HG03039 (cell line): ENCODE data around the gene ZEB2.

Experiments
- ATAC-seq: cut with Tn5 transposase; IDR thresholded peaks from one replicate; pipeline ENCODE4 v1.9.1; 2021; ENCODE audit warnings: mild to moderate bottlenecking, moderate library complexity; ENCODE audit not compliant: unreplicated experiment

ZEB2 gene

GRCh38 chr2:144529841-144530240 is 9.9 kb upstream of the ZEB2 start:
- ATAC-seq = no peak

GRCh38 chr2:144528108-144528507 is 8.2 kb upstream of the ZEB2 start:
- no peak for ATAC-seq

- no peak for ATAC-seq
Measured at GRCh38 chr2:144526831-144527230, 6.9 kb upstream of the ZEB2 start.

DNA sequence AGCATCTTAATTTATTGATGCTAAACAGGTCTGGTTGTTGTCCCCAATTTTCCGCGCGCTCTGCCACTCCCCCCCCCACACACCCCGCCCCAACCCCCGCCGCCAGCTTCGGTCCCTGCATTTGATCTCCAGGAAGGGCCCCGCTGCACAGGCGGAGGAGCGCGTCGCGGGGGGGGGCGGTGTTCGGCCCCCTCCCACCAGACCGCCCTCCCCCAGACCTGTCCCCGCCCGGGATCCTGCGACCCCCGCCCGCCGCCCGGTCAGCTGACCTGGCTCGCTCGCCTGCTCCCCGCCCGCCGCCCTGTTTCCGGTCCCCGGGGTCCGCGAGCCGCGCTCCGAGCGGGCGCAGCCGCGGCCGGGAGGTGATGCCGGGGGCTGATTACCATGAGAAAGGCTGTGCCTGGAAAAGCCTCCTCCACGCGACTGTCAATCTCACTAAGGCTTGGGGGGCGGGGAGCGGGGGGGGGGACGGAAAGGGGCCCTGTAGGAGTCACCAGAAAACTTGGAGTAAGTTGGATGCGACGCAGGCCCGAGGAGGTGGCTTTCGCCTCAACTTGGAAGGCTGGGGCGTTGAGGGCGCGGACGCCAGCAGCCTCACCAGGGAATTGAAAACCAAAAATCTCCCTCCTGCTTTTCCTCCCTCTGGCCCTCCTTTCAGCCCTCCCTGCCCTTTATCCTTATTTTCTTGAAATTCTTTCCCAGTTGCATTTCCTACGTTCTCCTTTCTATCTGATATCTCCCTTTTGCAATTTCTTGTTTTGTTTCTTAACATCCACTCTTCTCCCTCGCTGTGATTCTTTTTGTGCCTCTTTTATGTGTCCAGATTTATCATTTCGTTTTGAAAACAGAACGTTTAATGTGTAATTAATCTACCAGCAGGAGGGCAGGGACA is 4.4 kb upstream of the ZEB2 start:
- ATAC-seq = no peak

- no peak for ATAC-seq
Measured at GRCh38 chr2:144523596-144524117, 3.7 kb upstream of the ZEB2 start.

DNA sequence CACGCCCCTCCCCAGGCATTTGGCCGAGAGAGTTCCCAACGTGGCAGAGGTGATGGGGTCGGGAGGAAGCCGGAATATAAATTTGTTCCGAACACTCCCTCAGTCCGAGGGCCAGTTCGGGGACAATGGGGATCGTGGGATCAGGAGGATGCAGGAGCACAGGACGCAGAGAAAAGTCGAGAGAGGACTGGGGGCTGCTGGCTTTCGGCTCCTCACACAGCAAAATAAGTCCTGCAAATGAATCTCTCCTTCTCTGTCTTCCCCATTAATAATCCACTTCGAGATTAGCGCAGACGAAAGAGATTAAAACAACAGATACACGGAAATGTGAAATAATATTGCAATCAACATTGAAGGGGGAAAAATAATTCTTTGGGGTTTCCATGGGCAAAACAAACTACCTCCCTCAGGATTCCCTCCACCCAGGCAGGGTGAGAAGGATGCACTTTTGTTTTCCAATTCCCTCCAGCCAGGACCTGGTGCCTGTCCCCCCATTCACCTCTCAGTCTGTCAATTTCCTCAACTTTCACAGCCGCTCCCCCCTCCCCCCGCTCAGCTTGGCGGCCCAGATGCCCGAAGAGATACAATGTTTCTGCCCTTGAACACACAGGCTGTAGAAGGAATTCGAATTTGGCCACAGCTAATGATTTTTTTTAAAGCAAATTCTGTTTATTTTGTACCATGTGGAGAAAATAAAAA is 3.1 kb upstream of the ZEB2 start:
- ATAC-seq = no peak

- ATAC-seq = no peak
Measured at GRCh38 chr2:144522176-144522896, 2.4 kb upstream of the ZEB2 start.

- no peak for ATAC-seq
Measured at GRCh38 chr2:144521686-144522085, 1.8 kb upstream of the ZEB2 start.

DNA sequence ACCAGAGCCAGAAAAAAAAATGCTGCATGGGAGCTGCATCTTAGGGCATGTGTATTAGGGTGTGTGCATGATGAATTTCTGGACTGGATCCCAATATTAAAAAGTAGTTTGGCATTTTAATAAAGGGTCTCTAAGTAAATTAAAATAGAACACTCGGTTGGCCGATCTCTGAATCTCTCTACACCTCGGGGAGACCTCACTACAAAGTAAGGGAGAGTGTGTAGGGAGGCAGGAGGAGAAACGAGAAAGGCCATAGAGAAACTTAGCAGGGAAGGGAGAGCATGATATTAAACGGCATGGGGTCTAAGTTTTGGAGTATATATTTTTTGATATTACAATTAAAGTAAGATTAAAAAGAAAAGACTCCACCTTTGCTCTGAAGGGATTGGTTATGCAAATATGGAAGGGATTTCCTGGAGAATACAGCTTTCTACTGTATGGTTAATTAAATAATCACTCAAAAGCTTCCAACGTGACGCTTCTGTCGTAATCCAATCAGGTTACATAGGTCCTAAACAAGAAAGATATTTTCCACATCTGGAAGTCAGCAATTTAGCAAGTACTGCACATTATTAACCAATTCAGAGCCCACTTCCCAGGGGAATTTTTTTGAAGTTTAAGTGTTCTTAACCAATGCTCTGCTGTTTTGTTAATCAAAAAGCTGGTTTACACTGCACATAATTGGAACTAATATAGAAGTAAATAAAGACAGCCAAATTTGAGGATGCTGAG is 1.0 kb upstream of the ZEB2 start:
- ATAC-seq = no peak

- ATAC-seq = no peak
Measured at GRCh38 chr2:144519597-144519933, 354 bp downstream of the ZEB2 start.

- no peak for ATAC-seq
Measured at GRCh38 chr2:144518748-144519596, 947 bp downstream of the ZEB2 start.

DNA sequence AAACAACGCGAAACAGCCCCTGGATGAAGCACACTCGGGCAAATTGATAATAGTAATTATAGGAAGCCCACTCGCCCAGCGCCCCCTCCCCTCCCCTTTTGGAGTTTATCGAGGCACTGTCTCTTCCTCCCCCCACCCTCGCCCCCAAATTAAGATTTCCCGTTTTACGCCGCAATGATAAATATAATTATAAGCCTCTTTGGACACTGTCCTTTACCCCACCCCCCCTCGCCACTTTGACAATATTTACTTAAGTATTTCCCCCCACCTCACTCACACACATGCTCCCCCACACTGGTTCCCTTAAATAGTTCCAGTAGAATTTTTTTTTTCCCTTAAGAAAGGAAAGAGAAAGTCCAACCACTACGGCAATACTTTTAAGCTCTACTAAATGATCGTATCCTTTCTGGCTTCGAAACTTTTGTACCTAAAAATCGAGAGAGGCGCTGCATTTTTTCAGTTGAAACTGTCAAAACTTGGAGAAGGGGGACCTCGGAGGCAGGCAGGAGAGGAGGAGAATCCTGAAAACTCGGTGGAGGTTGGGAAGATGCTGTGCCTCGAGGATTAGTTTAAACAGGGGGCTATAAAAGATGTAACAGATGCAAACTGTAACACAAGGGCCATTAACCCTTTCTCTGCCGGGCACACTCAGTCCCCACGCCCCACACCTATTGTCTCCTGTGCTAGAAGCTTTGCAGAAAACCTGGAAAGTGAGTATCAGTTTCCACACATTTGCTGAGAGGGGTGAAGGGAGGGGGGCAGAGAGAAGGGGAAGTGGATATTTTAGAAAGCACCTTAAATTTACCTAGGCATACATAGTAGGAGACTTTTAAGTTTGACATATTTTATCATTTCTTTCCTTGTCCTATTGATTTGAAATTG is 1.8 kb downstream of the ZEB2 start:
- ATAC-seq = no peak

DNA sequence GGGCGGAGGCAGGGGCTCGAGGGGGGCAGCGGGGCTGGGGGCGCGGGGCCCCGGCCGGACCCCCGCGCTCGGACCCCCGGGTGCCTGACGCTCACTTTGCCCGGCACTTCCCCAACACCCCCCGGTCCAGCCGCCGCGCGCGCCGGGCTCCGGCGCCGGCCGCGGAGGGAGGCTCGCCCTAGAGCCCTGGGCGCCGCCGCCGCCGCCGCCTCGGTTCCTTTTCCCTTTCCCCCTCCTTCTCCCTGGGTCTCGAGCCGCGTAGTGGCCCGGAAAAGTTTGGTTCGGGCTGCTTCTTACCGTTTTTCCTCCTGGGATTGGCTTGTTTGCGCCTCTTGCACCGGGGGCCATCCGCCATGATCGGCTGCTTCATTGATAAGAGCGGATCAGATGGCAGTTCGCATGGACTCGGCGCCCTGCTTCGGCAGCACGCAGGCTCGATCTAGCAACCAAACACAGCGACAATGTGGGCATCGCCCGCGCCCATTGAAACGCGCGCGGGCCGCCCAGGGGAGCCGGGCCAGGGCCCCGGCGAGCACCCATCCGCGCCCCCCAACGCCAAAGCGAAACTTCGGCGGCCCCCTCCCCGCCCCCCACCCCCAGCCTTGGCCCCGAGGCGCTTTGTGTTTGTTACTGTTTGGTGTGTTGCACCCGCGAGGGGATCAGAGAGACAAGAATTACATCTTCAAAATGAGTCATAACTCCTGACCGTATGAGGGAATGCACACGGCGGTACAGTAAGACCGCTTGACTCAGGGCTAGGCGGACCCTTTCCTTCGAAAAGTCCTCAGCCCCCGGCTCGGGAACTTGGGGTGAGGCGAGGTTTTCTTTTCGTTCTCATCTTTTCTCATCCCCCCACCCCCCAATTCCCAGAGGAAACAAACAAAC is 2.7 kb downstream of the ZEB2 start:
- peak; percentile 57 for ATAC-seq

GRCh38 chr2:144516411-144516980 is 3.4 kb downstream of the ZEB2 start:
- peak; percentile 15 for ATAC-seq

DNA sequence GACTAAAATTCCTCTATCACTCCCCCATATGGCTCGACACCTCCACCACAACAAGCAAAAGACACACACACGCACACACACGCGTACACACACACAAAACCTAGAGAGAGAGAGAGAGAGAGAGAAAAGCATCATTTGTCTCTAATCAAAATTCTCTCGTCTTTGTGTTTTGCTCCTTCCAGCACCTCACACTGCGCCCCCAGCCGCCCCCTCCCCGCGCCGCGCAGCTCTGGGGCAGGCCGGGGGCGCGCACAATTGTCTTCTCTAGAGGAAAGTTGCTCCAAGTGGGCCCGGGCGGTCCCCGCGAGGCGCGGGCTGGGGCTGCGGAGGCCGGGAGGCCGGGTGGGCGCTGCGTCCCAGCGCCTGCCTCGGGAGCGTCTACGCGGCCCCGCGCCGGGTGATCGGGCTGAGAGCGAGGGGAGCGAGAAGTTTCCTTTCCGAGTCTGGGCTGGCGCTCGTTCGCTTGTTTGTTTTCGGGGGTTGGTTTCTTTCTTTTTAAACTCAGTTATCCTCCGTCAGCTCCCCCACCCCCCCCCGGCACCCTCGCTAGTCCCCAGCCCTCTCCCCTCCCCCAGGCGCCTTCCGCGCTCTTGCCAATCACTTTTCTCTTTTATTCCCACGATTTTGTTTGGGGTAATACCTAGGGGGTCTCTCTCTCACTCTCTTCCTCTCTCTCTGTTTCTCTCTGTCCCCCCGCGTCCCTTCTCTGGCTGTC is 4.1 kb downstream of the ZEB2 start:
- no peak for ATAC-seq

GRCh38 chr2:144515099-144515695 is 4.7 kb downstream of the ZEB2 start:
- ATAC-seq = no peak
